ENCODE results near the gene RBMS3.
"Not testable (repeated sequence)": the region's sequence is repeated elsewhere in the genome, so short reads cannot be mapped to it uniquely, and the experiment has no call there.

Gene RBMS3

GRCh38 chr3:29481969-29482767, 201.3 kb downstream of the RBMS3 start:
- no peak for DNase-seq (ENCODE audit: low read depth in 2 of 2)

GRCh38 chr3:29484633-29485032, 203.8 kb downstream of the RBMS3 start:
- no peak for DNase-seq (ENCODE audit: low read depth in 2 of 2)

GRCh38 chr3:29486096-29486495, 205.2 kb downstream of the RBMS3 start:
- DNase-seq (ENCODE audit: low read depth in 2 of 2) = no peak

GRCh38 chr3:29486917-29487316, 206.0 kb downstream of the RBMS3 start:
- DNase-seq (ENCODE audit: low read depth in 2 of 2) = no peak

GRCh38 chr3:29488922-29489321, 208.1 kb downstream of the RBMS3 start:
- no peak for DNase-seq (ENCODE audit: low read depth in 2 of 2)

- DNase-seq (ENCODE audit: low read depth in 2 of 2) = no peak
These were observed 212.2 kb downstream of the RBMS3 start for GRCh38 chr3:29493109-29493508.

GRCh38 chr3:29494305-29495036, 213.6 kb downstream of the RBMS3 start:
- DNase-seq (ENCODE audit: low read depth in 2 of 2) = peak; percentile 72 to 73

GRCh38 chr3:29497282-29497681, 216.4 kb downstream of the RBMS3 start:
- no peak for DNase-seq (ENCODE audit: low read depth in 2 of 2)

- no peak for DNase-seq (ENCODE audit: low read depth in 2 of 2)
These were observed 221.9 kb downstream of the RBMS3 start for GRCh38 chr3:29502771-29503170.

GRCh38 chr3:29503314-29503713, 222.4 kb downstream of the RBMS3 start:
- DNase-seq (ENCODE audit: low read depth in 2 of 2) = no peak

GRCh38 chr3:29503958-29504357, 223.1 kb downstream of the RBMS3 start:
- DNase-seq (ENCODE audit: low read depth in 2 of 2) = no peak

- no peak for DNase-seq (ENCODE audit: low read depth in 2 of 2)
These were observed 225.6 kb downstream of the RBMS3 start for GRCh38 chr3:29506502-29506901.

- DNase-seq (ENCODE audit: low read depth in 2 of 2) = no peak
These were observed 230.8 kb downstream of the RBMS3 start for GRCh38 chr3:29511701-29512100.

GRCh38 chr3:29512641-29513040, 231.8 kb downstream of the RBMS3 start:
- no peak for DNase-seq (ENCODE audit: low read depth in 2 of 2)

- no peak for DNase-seq (ENCODE audit: low read depth in 2 of 2)
These were observed 232.4 kb downstream of the RBMS3 start for GRCh38 chr3:29513236-29513635.

GRCh38 chr3:29514170-29514569, 233.3 kb downstream of the RBMS3 start:
- DNase-seq (ENCODE audit: low read depth in 2 of 2) = peak; percentile 45 to 50

- no peak for DNase-seq (ENCODE audit: low read depth in 2 of 2)
These were observed 234.0 kb downstream of the RBMS3 start for GRCh38 chr3:29514912-29515311.

- no peak for DNase-seq (ENCODE audit: low read depth in 2 of 2)
These were observed 234.6 kb downstream of the RBMS3 start for GRCh38 chr3:29515451-29515850.

GRCh38 chr3:29516164-29516563, 235.3 kb downstream of the RBMS3 start:
- no peak for DNase-seq (ENCODE audit: low read depth in 2 of 2)

GRCh38 chr3:29520764-29521163, 239.9 kb downstream of the RBMS3 start:
- no peak for DNase-seq (ENCODE audit: low read depth in 2 of 2)

GRCh38 chr3:29521293-29521692, 240.4 kb downstream of the RBMS3 start:
- DNase-seq (ENCODE audit: low read depth in 2 of 2) = no peak

- DNase-seq (ENCODE audit: low read depth in 2 of 2) = no peak
These were observed 240.9 kb downstream of the RBMS3 start for GRCh38 chr3:29521751-29522150.

GRCh38 chr3:29524433-29524832, 243.6 kb downstream of the RBMS3 start:
- not testable (repeated sequence) for DNase-seq (ENCODE audit: low read depth in 2 of 2)
